Neuronal stem cell (in vitro differentiated cells): ENCODE results near the gene SEC62.
A peak's percentile ranks its signal among the peaks of the same experiment; 100 is the strongest.

Experiments used
- DNase-seq: peaks from one replicate; pipeline ENCODE4 v3.0.0-alpha.2; 2013; ENCODE audit warnings: low spot score
- H2AFZ ChIP-seq: one replicate; pipeline ENCODE4 v1.6.1; 2013; ENCODE audit warnings: mild to moderate bottlenecking, low read length, inconsistent platforms
- H2AK5ac ChIP-seq: 2 replicates; pipeline ENCODE4 v1.6.1; 2013; ENCODE audit warnings: low read depth, mild to moderate bottlenecking, inconsistent platforms, low read length, moderate library complexity, mixed read lengths
- H2BK120ac ChIP-seq: 2 replicates; pipeline ENCODE4 v1.6.1; 2013; ENCODE audit warnings: low read depth, mild to moderate bottlenecking, inconsistent platforms, low read length, moderate library complexity, mixed read lengths
- H2BK12ac ChIP-seq: one replicate; pipeline ENCODE4 v1.6.1; 2013; ENCODE audit warnings: low read length, inconsistent platforms
- H2BK15ac ChIP-seq: 2 replicates; pipeline ENCODE4 v1.6.1; 2013; ENCODE audit warnings: mild to moderate bottlenecking, low read length, inconsistent platforms, mixed read lengths
- H2BK5ac ChIP-seq: one replicate; pipeline ENCODE4 v1.6.1; 2013; ENCODE audit warnings: inconsistent platforms, mild to moderate bottlenecking, low read length, moderate library complexity
- H3K14ac ChIP-seq: one replicate; pipeline ENCODE4 v1.6.1; 2013; ENCODE audit warnings: low read length, inconsistent platforms
- H3K18ac ChIP-seq: 2 replicates; pipeline ENCODE4 v1.6.1; 2013; ENCODE audit warnings: low read length, inconsistent platforms
- H3K23ac ChIP-seq: 2 replicates; pipeline ENCODE4 v1.6.1; 2013; ENCODE audit warnings: low read depth, mild to moderate bottlenecking, mixed read lengths, low read length, inconsistent platforms; ENCODE audit not compliant: poor library complexity
- H3K27ac ChIP-seq: replicated peaks from 3 replicates; pipeline ENCODE4 v1.5.1; 2013; ENCODE audit warnings: low read length, inconsistent platforms
- H3K27me3 ChIP-seq, 3 experiments: 2 replicates each; pipeline ENCODE4 v1.6.1; 2013; ENCODE audit warnings: low read length in 3 of 3, mild to moderate bottlenecking in 2 of 3, inconsistent platforms in 1 of 3, low read depth in 1 of 3, mixed read lengths in 1 of 3, moderate library complexity in 1 of 3; ENCODE audit not compliant: control insufficient read depth in 3 of 3, insufficient read depth in 3 of 3
- H3K36me3 ChIP-seq, 2 donors: replicated peaks in 1 of 2; 2 replicates each; pipeline ENCODE4 v1.6.1; 2013; ENCODE audit warnings: low read length in 2 of 2; ENCODE audit not compliant: control insufficient read depth in 2 of 2, insufficient read depth in 2 of 2
- H3K4ac ChIP-seq: 2 replicates; pipeline ENCODE4 v1.6.1; 2013; ENCODE audit warnings: inconsistent platforms, mild to moderate bottlenecking, low read length, moderate library complexity
- H3K4me1 ChIP-seq, 2 donors: 1 replicate in 1 of 2; 2 replicates in 1 of 2; pipeline ENCODE4 v1.6.1; 2013; ENCODE audit warnings: low read length in 2 of 2, low read depth in 1 of 2; ENCODE audit not compliant: control insufficient read depth in 2 of 2, insufficient read depth in 1 of 2
- H3K4me2 ChIP-seq: one replicate; pipeline ENCODE4 v1.6.1; 2013; ENCODE audit warnings: mild to moderate bottlenecking, low read length, inconsistent platforms; ENCODE audit not compliant: insufficient read depth, poor library complexity, severe bottlenecking
- H3K4me3 ChIP-seq, 2 donors: 2 replicates each; pipeline ENCODE4 v1.5.1; 2013; ENCODE audit warnings: low read length in 2 of 2, mild to moderate bottlenecking in 2 of 2, inconsistent platforms in 1 of 2, moderate library complexity in 1 of 2
- H3K79me1 ChIP-seq: one replicate; pipeline ENCODE4 v1.6.1; 2013; ENCODE audit warnings: low read depth, mild to moderate bottlenecking, inconsistent platforms, low read length, moderate library complexity
- H3K9ac ChIP-seq: one replicate; pipeline ENCODE4 v1.6.1; 2013; ENCODE audit warnings: mild to moderate bottlenecking, low read depth, low read length, inconsistent platforms; ENCODE audit not compliant: poor library complexity
- H3K9me3 ChIP-seq, 2 donors: replicated peaks in 1 of 2; 2 replicates each; pipeline versions ENCODE3 to v1.6.1; 2013; ENCODE audit warnings: low read length in 2 of 2, mild to moderate bottlenecking in 2 of 2, inconsistent platforms in 1 of 2, low read depth in 1 of 2, mixed read lengths in 1 of 2, moderate library complexity in 1 of 2; ENCODE audit not compliant: control insufficient read depth in 2 of 2, insufficient read depth in 1 of 2
- H4K8ac ChIP-seq: one replicate; pipeline ENCODE4 v1.6.1; 2013; ENCODE audit warnings: low read depth, mild to moderate bottlenecking, inconsistent platforms, low read length, moderate library complexity
- H4K91ac ChIP-seq: one replicate; pipeline ENCODE4 v1.6.1; 2013; ENCODE audit warnings: low read length, low read depth, mild to moderate bottlenecking, inconsistent platforms; ENCODE audit not compliant: poor library complexity
- WGBS, 2 donors: extraction: QIAGEN DNeasy Blood & Tissue Kit; methylation state at CpG; one replicate each; pipeline ENCODE4 v1.1.7; 2013; ENCODE audit warnings: missing lambda C conversion rate in 2 of 2, mixed read lengths in 1 of 2; ENCODE audit not compliant: insufficient read length in 2 of 2, insufficient replicate concordance in 1 of 2; ENCODE audit errors: extremely low coverage in 2 of 2; 5-methylcytosine and 5-hydroxymethylcytosine counted together

Gene SEC62

DNA sequence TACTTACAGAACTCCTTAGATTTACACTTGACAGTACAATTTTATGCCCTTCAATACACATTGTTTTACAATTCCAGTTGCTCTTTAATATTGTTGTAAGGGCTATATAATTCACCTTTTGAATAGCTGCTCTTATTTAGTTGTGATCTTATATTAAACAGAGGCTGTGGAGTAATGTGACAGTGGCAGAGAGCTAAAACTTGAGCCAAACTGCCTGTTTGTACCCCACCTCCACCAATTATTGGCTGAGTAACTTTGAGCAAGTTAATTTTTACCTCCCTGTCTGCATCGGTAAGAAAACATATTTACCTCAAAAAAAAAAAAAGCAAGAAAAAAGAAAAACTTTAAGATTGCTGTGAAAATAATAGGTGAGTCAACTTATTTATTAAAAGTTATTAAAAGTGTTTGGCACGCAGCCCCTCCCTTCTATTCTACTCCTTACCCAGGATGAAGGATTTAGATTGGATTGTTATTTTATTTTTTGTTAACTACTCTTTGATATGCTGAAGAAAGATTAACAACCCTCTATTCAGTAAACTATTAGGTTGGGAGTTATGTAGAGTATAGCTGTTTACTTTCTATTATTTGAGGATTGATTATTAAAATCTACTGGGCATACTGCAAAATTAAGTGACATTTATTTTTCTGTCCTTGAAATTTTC lies 1.7 kb downstream of the SEC62 start:
- Histone ChIP-seq H3K9ac (no peak overlapping the region), H4K8ac (no peak overlapping the region), H2BK5ac (no peak overlapping the region), H3K79me1 (no peaks in the 10 kb centered on the region), H2AFZ (no peak overlapping the region), H2BK12ac (no peak overlapping the region), H3K27me3 (peaks cover 0 to 8% (median 0%) of the 10 kb centered on the region in 3 experiments), H3K4me3 (peak overlapping the region in 1 of 2 donors; percentile 71), H3K27ac (no peak overlapping the region), H3K4me1 (no peaks in the 10 kb centered on the region), H3K9me3 (peaks cover 0 to 4% of the 10 kb centered on the region in 2 donors), H3K4me2 (no peak overlapping the region), H3K4ac (no peak overlapping the region), H3K36me3 (peaks cover 0 to 41% of the 10 kb centered on the region in 2 donors), H3K23ac (no peak overlapping the region), H2AK5ac (no peak overlapping the region), H3K18ac (no peak overlapping the region), H4K91ac (no peak overlapping the region), H2BK15ac (no peak overlapping the region), H2BK120ac (no peak overlapping the region), H3K14ac (no peak overlapping the region)
- no peak for DNase-seq
- WGBS, 2 donors, result no CpG with 5 or more reads among the region's 2 CpGs

DNA sequence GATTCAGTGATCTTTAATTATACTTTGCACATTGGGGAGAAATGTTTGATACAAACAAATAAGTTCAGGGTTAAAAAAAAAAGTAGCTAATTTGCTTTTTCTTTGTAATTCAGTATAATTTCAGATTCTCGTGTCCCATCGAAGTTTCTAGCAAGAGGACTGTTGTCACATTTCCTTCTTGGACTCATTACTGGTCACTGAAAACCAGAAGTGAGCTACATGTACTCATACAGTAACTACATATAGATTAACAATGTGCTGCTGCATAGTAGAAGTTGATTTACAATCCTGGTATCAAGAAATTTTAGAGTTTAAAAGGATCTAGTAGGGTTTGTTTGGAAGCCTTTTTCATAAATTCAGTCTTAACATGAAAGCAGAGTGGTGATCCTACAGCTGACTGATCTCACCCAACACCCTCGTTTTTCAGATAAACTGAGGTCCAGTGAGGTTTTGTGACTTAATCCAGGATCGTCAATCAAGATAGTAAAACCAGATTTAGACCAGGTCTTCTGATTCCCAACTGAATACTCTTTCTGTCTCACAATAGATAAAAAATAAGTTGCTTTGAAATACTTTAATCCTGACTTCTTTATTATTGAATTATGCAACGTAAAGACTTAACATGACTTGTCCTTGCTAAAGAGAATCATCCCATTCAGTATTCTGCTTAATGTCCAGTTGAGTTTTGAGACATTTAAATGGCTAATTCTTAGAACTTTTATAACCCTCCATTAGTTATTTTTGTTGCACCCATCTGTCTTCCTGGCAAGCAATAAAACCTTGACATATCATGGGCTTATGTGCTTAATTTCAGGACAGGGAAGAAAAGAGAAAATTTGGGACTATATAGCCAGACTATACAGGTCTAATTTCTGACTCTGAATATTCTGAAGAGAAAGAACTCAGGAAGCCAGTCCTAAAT lies 2.8 kb downstream of the SEC62 start:
- H4K91ac ChIP-seq, result no peak overlapping the region
- peaks cover 0 to 51% of the 10 kb centered on the region in 2 donors for H3K36me3 ChIP-seq
- H3K4me1 ChIP-seq, result no peaks in the 10 kb centered on the region
- H2AK5ac ChIP-seq, result no peak overlapping the region
- H2BK120ac ChIP-seq, result no peak overlapping the region
- H2AFZ ChIP-seq, result no peak overlapping the region
- no peak overlapping the region for H3K27ac ChIP-seq
- H2BK5ac ChIP-seq, result no peak overlapping the region
- H3K4me2 ChIP-seq, result no peak overlapping the region
- H3K9ac ChIP-seq, result no peak overlapping the region
- H3K14ac ChIP-seq, result no peak overlapping the region
- no peaks in the 10 kb centered on the region for H3K79me1 ChIP-seq
- H3K18ac ChIP-seq, result no peak overlapping the region
- peaks cover 0 to under 1% of the 10 kb centered on the region in 2 donors for H3K9me3 ChIP-seq
- H4K8ac ChIP-seq, result no peak overlapping the region
- no peak overlapping the region for H3K23ac ChIP-seq
- H2BK15ac ChIP-seq, result no peak overlapping the region
- no peak overlapping the region for H3K4me3 ChIP-seq
- no peak overlapping the region for H2BK12ac ChIP-seq
- H3K27me3 ChIP-seq, result peaks cover 0 to 6% (median 0%) of the 10 kb centered on the region in 3 experiments
- no peak overlapping the region for H3K4ac ChIP-seq
- no CpG with 5 or more reads among the region's 5 CpGs for WGBS, 2 donors
- DNase-seq, result no peak

DNA sequence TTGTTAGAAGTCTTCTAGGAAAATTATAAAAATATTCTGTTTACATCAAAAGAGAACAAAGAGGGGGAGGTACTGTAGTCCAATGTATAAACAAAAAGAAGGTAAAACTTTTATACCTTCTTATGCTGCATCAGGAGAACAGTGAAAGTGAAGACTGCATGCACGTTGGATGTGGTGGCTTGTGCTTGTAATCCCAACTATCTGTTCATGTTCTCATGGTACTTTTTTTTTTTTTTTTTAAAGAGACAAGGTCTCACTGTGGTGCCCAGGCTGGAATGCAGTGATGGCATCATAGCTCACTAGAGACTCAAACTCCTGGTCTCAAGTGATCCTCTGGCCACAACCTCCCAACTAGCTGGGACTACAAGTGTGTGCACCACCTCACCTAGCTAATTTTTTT lies 4.2 kb downstream of the SEC62 start:
- DNase-seq, result no peak

DNA sequence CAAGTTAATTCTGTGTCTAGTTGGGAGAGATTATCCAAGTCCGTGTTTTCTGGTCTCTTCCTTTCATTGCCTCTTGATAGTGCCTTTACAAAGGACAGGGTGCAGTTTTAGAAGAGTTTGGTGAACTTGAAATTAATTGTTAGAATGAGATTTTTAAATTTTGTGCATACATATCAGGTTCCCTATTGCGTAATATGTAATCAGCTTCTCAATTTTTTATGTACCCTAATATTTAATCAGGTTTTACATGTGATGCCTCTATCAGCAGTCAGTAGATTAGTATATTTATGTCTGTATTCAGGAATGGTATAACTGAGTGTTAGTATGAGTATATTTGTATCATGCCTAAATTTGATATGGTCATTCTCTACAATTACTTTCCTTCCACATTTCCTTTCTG lies 4.9 kb downstream of the SEC62 start:
- no peak overlapping the region for H3K14ac ChIP-seq
- no peaks in the 10 kb centered on the region for H3K9me3 ChIP-seq
- H3K27me3 ChIP-seq, result no peaks in the 10 kb centered on the region
- no peak overlapping the region for H3K4ac ChIP-seq
- no peak overlapping the region for H3K4me3 ChIP-seq
- no peak overlapping the region for H2BK12ac ChIP-seq
- H4K91ac ChIP-seq, result no peak overlapping the region
- H3K79me1 ChIP-seq, result peaks cover 2% of the 10 kb centered on the region
- H3K36me3 ChIP-seq, result peaks cover 0 to 70% of the 10 kb centered on the region in 2 donors
- no peak overlapping the region for H2BK5ac ChIP-seq
- no peak overlapping the region for H2AK5ac ChIP-seq
- H4K8ac ChIP-seq, result no peak overlapping the region
- no CpG with 5 or more reads among the region's 2 CpGs for WGBS, 2 donors
- H3K4me1 ChIP-seq, result no peaks in the 10 kb centered on the region
- H2BK15ac ChIP-seq, result no peak overlapping the region
- no peak overlapping the region for H3K23ac ChIP-seq
- H3K4me2 ChIP-seq, result no peak overlapping the region
- no peak for DNase-seq
- H3K9ac ChIP-seq, result no peak overlapping the region
- no peak overlapping the region for H3K18ac ChIP-seq
- no peak overlapping the region for H2BK120ac ChIP-seq
- no peak overlapping the region for H3K27ac ChIP-seq
- no peak overlapping the region for H2AFZ ChIP-seq

More for the DNA sequence above, 4.2 kb downstream of the SEC62 start:
- Histone ChIP-seq H3K4me1 (no peaks in the 10 kb centered on the region), H2AFZ (no peak overlapping the region), H3K79me1 (peaks cover 2% of the 10 kb centered on the region), H2AK5ac (no peak overlapping the region), H3K23ac (no peak overlapping the region), H2BK120ac (no peak overlapping the region), H2BK15ac (no peak overlapping the region), H3K4me3 (no peak overlapping the region), H3K27me3 (no peaks in the 10 kb centered on the region), H3K4ac (no peak overlapping the region), H4K8ac (no peak overlapping the region), H4K91ac (no peak overlapping the region), H2BK12ac (no peak overlapping the region), H3K9me3 (no peaks in the 10 kb centered on the region), H3K36me3 (peaks cover 0 to 63% of the 10 kb centered on the region in 2 donors), H3K9ac (no peak overlapping the region), H3K18ac (no peak overlapping the region), H3K27ac (no peak overlapping the region), H3K4me2 (no peak overlapping the region), H3K14ac (no peak overlapping the region), H2BK5ac (no peak overlapping the region)
- no CpG with 5 or more reads among the region's 1 CpG for WGBS, 2 donors
